Astrocyte of the hippocampus (primary cell): ENCODE results near the gene TTC39C.

Source experiments
- DNase-seq: peaks from one replicate; pipeline ENCODE4 v3.0.0; 2011; ENCODE audit warnings: low read depth, low spot score

TTC39C gene

GRCh38 chr18:24014062-24014985 lies at the start of gene TTC39C:
TTC39C (plus strand) TSS chr18:24014754; CDS start chr18:24014872, 118 bp downstream.
- DNase-seq: peak; percentile 87

DNA sequence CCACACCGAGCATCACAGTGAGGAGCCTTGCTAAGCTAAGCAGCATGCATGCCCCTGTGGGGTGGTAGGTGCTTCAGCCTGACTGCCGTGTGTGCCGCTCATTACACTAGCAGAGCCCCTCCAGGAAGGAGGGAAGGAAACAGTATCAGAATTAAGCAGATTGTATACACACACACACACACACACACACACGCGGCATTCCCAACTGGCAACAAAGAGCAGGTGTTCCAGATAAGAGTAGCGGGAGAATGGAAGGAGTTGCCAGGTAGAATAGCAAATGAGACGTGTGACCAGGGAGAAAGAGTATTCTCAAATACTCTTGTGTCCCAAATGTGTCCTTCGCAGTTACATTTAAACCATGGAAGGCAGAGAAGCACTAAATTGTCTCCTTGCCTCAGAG lies 47.6 kb upstream of the TTC39C start:
- DNase-seq: no peak

DNA sequence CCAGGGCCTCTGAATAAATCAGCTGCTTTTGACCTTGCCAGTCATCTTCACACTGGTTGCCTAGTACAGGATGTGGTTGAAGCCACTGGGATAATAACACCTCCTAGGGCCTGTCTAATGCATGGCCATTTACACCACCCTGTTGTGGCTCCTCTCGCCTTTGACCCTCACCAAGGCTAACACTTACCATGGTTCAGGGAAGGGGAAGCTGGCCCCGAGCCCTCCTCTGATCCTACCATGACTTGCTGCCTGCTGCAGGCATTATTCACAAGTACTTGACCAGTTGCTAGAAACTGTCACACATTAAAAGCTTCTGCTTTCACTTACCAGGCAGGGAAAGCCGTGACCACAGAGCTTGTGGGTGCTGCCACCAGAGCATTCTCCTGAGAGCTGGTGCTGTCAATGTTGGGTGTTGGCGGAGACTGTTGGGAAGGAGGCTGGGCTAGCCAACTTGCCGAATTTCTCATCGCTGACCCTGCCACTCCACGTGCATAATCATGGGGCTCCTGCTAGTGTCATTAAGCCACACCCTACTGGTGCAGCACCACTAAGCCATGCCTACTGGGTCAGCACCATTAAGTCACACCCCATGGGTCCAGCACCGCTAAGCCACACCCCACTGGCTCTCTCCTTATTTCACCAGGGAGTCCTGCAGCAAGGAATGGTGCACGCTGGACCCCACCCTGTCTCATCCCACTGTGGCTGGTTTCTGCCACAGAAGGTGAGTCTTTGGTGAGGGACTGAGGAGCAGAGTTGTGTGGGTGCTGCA lies 47.0 kb upstream of the TTC39C start:
- DNase-seq: no peak

GRCh38 chr18:23968638-23969604 lies 45.6 kb upstream of the TTC39C start:
- DNase-seq: no peak

- no peak for DNase-seq
Measured at GRCh38 chr18:23969664-23970063, 44.9 kb upstream of the TTC39C start.

DNA sequence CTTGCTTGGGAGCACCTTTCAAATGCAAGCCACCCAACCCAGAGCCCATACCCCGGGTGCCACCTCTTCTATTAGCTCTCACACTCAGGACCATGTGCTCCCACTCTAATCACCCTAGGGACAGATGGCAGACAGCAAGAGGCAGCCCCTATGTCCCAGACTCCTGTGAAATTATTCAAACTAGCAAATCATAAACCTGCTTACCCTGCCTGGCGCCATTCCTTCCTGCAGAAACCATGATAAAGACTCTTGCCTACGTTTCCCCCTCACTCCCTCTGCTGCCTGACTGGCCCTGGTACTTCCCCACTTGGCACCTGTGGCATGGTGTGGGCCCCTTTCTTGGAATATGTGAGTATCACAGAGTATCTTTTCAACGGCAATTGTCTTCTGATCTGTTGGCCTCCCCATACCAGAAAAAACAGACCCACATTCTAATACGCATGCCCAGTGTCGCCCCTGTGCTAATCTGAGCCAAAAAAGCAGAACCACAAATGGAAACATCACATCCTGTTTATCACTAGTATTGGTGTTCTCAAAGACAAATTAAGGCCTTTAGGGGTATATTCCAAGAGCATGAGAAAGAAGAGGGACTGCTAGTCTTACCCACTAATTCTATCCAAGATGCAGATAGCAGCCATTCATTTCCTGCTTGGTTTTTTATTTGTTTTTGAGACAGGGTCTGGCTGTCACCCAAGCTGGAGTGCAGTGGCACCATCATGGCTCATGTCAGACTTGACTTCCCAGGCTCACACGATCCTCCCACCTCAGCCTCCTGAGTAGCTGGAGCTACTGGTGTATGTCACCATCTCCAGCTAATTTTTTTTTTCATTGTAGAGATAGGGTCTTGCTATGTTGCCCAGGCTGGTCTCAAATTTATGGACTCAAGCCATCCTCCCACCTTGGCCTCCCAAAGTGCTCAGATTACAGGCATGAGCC lies 44.1 kb upstream of the TTC39C start:
- DNase-seq: no peak

DNA sequence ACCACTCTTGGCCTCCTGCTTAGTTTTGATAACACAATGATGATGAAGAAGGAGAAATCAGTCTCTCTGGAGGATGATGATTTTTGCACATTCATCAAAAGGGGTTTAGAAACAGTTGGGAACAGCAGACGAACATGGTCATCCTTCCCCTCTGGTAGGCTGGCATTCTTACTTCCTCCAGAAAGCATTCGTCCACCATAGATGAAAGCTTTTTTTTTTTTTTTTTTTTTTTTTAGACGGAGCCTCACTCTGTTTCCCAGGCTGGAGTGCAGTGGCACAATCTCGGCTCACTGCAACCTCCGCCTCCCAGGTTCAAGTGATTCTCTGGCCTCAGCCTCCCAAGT lies 43.5 kb upstream of the TTC39C start:
- DNase-seq: no peak

DNA sequence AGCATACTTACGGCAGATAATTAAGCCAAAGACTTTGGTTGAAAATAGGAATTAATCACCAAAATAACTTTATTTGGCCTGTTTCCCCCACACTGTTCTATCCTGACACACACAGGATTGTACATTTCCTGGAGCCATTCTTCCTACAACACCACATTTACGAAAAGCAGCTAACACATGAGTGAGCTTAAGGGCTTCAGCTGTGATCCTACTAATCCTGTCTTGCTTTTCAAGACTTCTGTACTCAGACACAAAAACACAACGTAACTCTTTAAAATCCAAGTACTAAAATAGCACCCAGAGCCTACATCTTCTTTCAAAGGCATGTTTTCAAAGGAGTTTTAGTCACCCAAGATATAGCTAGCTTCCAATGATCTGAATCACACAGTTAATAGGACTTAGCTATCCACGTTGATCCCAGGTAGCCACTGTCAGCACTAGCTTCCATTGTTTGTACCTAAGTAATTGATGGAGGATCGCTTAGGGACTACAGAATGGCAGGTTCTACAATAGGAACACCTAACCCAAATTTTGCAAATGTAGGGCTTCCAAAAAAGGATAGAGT lies 42.8 kb upstream of the TTC39C start:
- DNase-seq: peak; percentile 11

- no peak for DNase-seq
Measured at GRCh38 chr18:23972453-23972852, 42.1 kb upstream of the TTC39C start.

- DNase-seq: no peak
Measured at GRCh38 chr18:23977103-23977502, 37.5 kb upstream of the TTC39C start.

DNA sequence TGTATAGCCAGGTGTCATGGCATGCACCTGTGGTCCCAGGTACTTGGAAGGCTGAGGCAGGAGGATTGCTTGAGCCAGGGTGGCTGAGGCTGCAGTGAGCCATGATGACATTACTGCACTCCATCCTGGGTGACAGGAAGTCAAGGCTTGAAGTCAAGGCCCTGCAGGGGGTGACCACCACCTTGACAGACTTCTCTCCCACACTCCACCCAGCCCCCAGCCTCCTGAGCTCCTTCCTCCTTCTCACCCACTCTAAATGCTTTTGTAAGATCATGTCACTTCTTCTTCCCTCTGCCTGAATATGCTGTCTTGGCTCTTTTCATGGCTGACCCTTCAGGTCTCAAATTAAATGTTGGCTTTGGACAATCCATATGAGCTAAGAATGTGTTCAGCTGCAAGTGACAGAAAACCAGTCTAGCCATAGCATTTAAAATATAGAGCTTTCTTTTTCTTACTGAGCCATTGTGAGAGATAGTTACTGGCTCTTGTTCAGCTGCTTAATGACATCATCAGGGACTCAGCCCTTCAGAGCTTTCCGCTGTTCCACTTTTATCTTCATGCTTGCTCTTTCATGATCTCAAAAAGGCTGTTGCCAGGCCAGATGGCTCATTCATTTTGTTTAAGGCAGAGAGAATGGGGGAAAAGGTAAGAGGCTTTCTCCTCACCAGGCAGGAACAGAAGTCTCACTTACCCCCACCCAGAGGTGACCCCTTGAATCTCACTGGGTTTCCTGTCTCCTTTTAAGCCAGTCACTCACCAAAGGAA lies 36.7 kb upstream of the TTC39C start:
- DNase-seq: peak; percentile 18

- no peak for DNase-seq
Measured at GRCh38 chr18:23981369-23981980, 33.1 kb upstream of the TTC39C start.

DNA sequence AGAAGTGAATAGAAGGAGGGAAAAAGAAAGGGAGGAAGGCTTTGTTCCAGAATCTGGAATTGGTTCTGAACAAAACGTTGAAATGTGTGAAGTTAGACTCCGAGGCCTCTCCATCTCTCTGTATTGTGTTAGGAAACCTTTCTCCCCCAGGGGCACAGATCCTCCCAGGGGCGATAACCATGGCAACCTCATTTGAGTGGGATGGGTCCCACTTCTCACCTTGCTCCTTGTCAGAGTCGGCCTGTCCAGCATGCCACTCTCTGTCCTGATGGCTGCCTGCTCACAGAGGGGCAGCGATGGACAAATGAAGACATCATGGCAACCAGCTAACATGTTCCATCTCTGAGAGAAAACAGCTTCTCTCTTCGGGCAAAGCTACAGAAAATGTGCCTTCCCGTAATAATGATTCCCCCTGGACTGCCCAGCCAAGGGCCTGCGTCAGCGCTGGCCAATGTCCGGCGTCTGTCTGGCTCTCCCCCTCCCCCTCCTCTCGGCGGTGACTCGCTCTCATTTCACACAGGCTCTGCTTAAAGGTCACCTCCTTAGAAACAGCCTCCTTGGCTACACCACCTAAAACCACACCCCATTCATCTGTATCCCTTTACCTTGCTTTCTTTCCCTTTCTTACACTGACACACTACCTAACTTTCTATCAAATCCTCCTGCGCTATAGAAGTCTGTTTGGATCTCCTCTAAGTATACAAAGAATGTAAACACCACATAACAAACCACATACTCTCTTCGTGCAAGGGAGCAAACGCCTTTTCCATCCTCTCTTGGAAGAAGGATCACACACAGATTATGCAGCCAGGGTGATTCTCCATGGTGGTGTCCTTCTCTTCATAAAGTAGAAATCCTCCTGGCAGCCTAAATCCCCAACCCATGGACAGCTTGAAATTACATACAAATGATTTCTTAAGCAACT lies 32.1 kb upstream of the TTC39C start:
- peak; percentile 83 for DNase-seq

GRCh38 chr18:23983112-23983511 lies 31.4 kb upstream of the TTC39C start:
- no peak for DNase-seq

DNA sequence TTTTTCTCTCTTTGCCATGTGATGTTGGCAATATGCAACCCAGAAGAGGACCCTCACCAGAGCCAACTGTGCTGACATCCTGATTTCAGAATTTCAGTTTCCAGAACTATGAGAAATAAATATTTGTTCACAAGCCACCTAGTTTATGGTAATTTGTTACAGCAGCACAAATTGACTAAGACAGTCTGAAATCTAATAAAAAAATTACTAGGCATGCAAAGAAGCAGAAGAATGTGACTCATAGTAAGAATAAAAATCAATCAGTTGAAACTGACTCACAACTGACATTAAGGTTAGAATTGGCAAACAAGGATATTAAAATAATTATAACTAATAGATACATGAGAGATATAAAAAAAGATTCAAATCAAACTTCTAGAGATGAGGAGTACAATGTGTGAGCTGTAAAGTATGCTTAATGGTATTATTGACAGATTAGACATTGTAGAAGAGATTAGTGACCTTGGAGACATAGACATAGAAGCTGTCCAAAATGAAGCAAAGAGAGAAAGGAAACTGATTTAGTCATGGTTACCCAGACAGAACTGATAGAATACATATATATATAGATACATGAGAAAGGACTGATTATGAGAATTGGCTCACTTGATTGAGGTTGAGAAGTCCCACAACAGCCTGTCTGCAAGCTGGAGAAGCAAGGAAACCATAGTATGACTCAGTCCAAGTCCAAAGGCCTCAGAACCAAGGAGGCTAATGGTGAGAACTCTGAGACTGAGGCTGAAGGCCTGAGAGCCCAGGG lies 27.8 kb upstream of the TTC39C start:
- DNase-seq: no peak

- DNase-seq: peak; percentile 28
Measured at GRCh38 chr18:23990474-23991410, 23.8 kb upstream of the TTC39C start.
